ENCODE measurements around the gene CALML6. TPM values are rescaled to one million over a fixed set of nuclear protein-coding genes. Genes with fewer than 3 reads are reported as not detected.

The CALML6 gene
- total RNA-seq, 1 experiment from 2014 or later, result 0.28 TPM

DNA sequence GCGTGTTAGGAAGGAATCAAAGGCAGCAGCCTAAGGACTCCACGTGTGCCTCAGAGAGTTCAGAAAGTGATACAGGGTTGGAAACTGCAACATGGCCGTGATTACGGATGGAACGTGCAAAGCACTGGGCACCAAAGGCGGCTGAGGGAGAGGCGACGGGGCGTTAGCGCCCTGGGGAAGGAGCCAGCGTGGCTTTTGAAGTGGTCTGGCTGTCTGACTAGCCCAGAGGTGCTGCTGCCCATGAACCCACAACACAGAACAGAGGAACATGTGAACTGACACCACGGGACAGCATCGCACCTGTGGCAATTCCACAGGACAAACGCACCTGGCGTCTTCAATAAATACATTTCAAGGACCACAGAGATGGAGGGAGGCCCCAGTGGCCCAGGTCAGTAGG is 22.0 kb downstream of the CALML6 start:
- Histone ChIP-seq H3K27ac (ENCODE audit: low read depth, low read length, poor library complexity, severe bottlenecking) (no peak overlapping the region), H3K4me3 (ENCODE audit: low read depth, low read length, poor library complexity, severe bottlenecking) (no peak overlapping the region), H3K4me1 (ENCODE audit: insufficient read depth, low read length, poor library complexity, severe bottlenecking) (no peaks in the 10 kb centered on the region), H3K27me3 (replicated peaks; ENCODE audit: insufficient read depth, low read depth, low read length, poor library complexity) (no peaks in the 10 kb centered on the region), H3K36me3 (ENCODE audit: insufficient read depth, low read length, poor library complexity, severe bottlenecking) (no peaks in the 10 kb centered on the region), H3K9me3 (ENCODE audit: low read depth, low read length, poor library complexity, severe bottlenecking) (no peaks in the 10 kb centered on the region)
- CTCF ChIA-PET, result no interaction called here
- POLR2A ChIA-PET (ENCODE audit: low non-redundant PET), result no interaction called here
- intact Hi-C loops (cut with micrococcal nuclease; ENCODE audit: unreplicated experiment), result no loop called here
- no TSS peak for BruUV-seq (replicated peaks)
- TF ChIP-seq CTCF (conservative IDR thresholded peaks at IDR 0.05; ENCODE audit: low read depth, low read length) (no peak), EZH2 (IDR thresholded peaks at IDR 0.05; ENCODE audit: borderline replicate concordance, low read depth, low read length, poor library complexity, severe bottlenecking) (no peak)
- no peak for DNase-seq (ENCODE audit: low spot score)

DNA sequence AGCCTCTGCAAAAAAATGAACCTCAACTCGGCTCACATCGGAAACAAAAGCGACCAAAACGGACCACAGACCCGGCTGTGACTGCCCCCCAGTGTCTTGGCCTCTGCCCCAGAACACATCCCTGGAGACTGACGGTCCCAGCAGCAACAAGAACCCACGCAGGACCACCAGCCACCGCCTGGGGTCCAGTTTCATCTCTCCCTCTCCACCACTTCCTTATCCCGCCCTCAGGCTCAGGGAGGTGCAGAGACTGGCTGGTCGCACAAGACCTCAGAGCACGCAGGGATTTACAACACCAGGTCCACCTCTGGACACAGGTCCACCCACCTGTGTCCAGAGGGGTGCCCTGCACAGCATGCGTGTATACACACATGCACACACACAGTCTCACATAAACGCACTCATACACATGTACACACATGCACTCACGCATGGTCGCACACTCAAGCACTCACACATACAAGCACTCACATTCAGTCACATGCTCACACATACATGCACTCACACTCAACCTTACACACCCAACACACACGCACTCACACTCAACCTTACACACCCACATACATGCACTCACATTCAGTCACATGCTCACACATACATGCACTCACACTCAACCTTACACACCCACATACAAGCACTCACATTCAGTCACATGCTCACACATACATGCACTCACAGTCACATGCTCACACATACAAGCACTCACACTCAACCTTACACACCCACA is 22.7 kb downstream of the CALML6 start:
- DNase-seq (ENCODE audit: low spot score), result no peak
- Histone ChIP-seq H3K36me3 (ENCODE audit: insufficient read depth, low read length, poor library complexity, severe bottlenecking) (no peaks in the 10 kb centered on the region), H3K9me3 (ENCODE audit: low read depth, low read length, poor library complexity, severe bottlenecking) (no peaks in the 10 kb centered on the region), H3K4me1 (ENCODE audit: insufficient read depth, low read length, poor library complexity, severe bottlenecking) (no peaks in the 10 kb centered on the region), H3K4me3 (ENCODE audit: low read depth, low read length, poor library complexity, severe bottlenecking) (no peak overlapping the region), H3K27me3 (replicated peaks; ENCODE audit: insufficient read depth, low read depth, low read length, poor library complexity) (no peaks in the 10 kb centered on the region), H3K27ac (ENCODE audit: low read depth, low read length, poor library complexity, severe bottlenecking) (no peak overlapping the region)
- ChIA-PET CTCF (no interaction called here), POLR2A (ENCODE audit: low non-redundant PET) (no interaction called here)
- no peak for TF ChIP-seq EZH2 (IDR thresholded peaks at IDR 0.05; ENCODE audit: borderline replicate concordance, low read depth, low read length, poor library complexity, severe bottlenecking)
- TF ChIP-seq CTCF (conservative IDR thresholded peaks at IDR 0.05; ENCODE audit: low read depth, low read length), result no peak
- intact Hi-C loops (cut with micrococcal nuclease; ENCODE audit: unreplicated experiment), result no loop called here
- no TSS peak for BruUV-seq (replicated peaks)

- ChIA-PET CTCF (no interaction called here), POLR2A (ENCODE audit: low non-redundant PET) (no interaction called here)
- no TSS peak for BruUV-seq (replicated peaks)
- TF ChIP-seq EZH2 (IDR thresholded peaks at IDR 0.05; ENCODE audit: borderline replicate concordance, low read depth, low read length, poor library complexity, severe bottlenecking) (no peak), CTCF (conservative IDR thresholded peaks at IDR 0.05; ENCODE audit: low read depth, low read length) (no peak)
- Histone ChIP-seq H3K4me3 (ENCODE audit: low read depth, low read length, poor library complexity, severe bottlenecking) (no peak overlapping the region), H3K9me3 (ENCODE audit: low read depth, low read length, poor library complexity, severe bottlenecking) (no peaks in the 10 kb centered on the region), H3K27ac (ENCODE audit: low read depth, low read length, poor library complexity, severe bottlenecking) (no peak overlapping the region), H3K27me3 (replicated peaks; ENCODE audit: insufficient read depth, low read depth, low read length, poor library complexity) (no peaks in the 10 kb centered on the region), H3K36me3 (ENCODE audit: insufficient read depth, low read length, poor library complexity, severe bottlenecking) (no peaks in the 10 kb centered on the region), H3K4me1 (ENCODE audit: insufficient read depth, low read length, poor library complexity, severe bottlenecking) (no peaks in the 10 kb centered on the region)
- intact Hi-C loops (cut with micrococcal nuclease; ENCODE audit: unreplicated experiment), result no loop called here
- no peak for DNase-seq (ENCODE audit: low spot score)
Observed at GRCh38 chr1:1938276-1938573, 23.2 kb downstream of the CALML6 start.
